HG03558 (cell line): Measurements from ENCODE around the gene GIN1.
"Not testable (repeated sequence)": the region's sequence is repeated elsewhere in the genome, so short reads cannot be mapped to it uniquely, and the experiment has no call there.

ENCODE experiments used
- ATAC-seq: cut with Tn5 transposase; IDR thresholded peaks from one replicate; pipeline ENCODE4 v1.9.1; 2021; ENCODE audit warnings: moderate number of reproducible peaks; ENCODE audit not compliant: unreplicated experiment; ENCODE audit errors: extremely low read depth

The GIN1 gene

GRCh38 chr5:103119765-103120606, at the start of gene GIN1, which contains the start of gene PPIP5K2:
TSS of gene GIN1 (minus strand) at chr5:103120138. CDS start at chr5:103108707, 11,431 bp downstream.
TSS of gene PPIP5K2 (plus strand) at chr5:103120301. CDS start at chr5:103129590, 9,289 bp downstream.
- peak; percentile 84 for ATAC-seq

GRCh38 chr5:103166706-103167105, 46.8 kb upstream of the GIN1 start:
- no peak for ATAC-seq

- no peak for ATAC-seq
Observed at GRCh38 chr5:103151156-103151555, 31.2 kb upstream of the GIN1 start.

- ATAC-seq = no peak
Observed at GRCh38 chr5:103148213-103148612, 28.3 kb upstream of the GIN1 start.

GRCh38 chr5:103145196-103145595, 25.3 kb upstream of the GIN1 start:
- no peak for ATAC-seq

GRCh38 chr5:103142132-103142531, 22.2 kb upstream of the GIN1 start:
- ATAC-seq = not testable (repeated sequence)

- peak; percentile 93 for ATAC-seq
Observed at GRCh38 chr5:103139264-103139865, 19.4 kb upstream of the GIN1 start.

- no peak for ATAC-seq
Observed at GRCh38 chr5:103138202-103138690, 18.3 kb upstream of the GIN1 start.

- no peak for ATAC-seq
Observed at GRCh38 chr5:103135461-103135860, 15.5 kb upstream of the GIN1 start.

- no peak for ATAC-seq
Observed at GRCh38 chr5:103133231-103133630, 13.3 kb upstream of the GIN1 start.

GRCh38 chr5:103132684-103133083, 12.7 kb upstream of the GIN1 start:
- no peak for ATAC-seq

- no peak for ATAC-seq
Observed at GRCh38 chr5:103128202-103128601, 8.3 kb upstream of the GIN1 start.

- no peak for ATAC-seq
Observed at GRCh38 chr5:103127292-103127817, 7.4 kb upstream of the GIN1 start.

GRCh38 chr5:103126557-103126956, 6.6 kb upstream of the GIN1 start:
- ATAC-seq = no peak

GRCh38 chr5:103122242-103122641, 2.3 kb upstream of the GIN1 start:
- no peak for ATAC-seq

- no peak for ATAC-seq
Observed at GRCh38 chr5:103120607-103121200, 766 bp upstream of the GIN1 start.

- ATAC-seq = no peak
Observed at GRCh38 chr5:103119070-103119764, 721 bp downstream of the GIN1 start.

- no peak for ATAC-seq
Observed at GRCh38 chr5:103117471-103117991, 2.4 kb downstream of the GIN1 start.

- ATAC-seq = no peak
Observed at GRCh38 chr5:103114440-103114839, 5.5 kb downstream of the GIN1 start.

- no peak for ATAC-seq
Observed at GRCh38 chr5:103112910-103113309, 7.0 kb downstream of the GIN1 start.
